ENCODE measurements around the gene PAK1. TPM values are rescaled to one million over a fixed set of nuclear protein-coding genes. Genes with fewer than 3 reads are reported as not detected.

The PAK1 gene
- total and polyA plus RNA-seq, 2 of the 4 experiments (the other 2 are of a cell fraction): 34.3 to 60.6 TPM

DNA sequence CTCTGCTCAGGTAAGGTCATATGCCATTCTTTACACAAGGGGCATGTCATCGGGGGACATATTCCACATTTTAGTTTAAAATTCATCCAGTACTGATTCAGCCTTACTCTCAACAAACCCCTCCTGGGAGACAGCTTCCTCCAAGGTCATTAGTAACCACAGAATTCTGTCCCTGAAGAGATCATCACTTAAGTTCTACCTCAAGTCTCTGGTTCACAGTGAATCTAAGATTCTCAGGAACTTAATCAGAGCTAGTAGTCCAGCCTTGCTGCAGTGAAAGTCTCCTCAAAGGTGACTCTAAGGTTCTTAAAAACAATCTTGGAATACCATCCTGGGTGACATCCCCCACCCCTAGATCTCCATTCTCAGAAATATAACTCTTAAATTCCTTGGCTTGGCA, 153.5 kb downstream of the PAK1 start:
- intact Hi-C loops (cut with micrococcal nuclease): no loop called here
- CTCF ChIA-PET: interaction anchor here (0.6 kb wide), 1 partner anchor 46 kb away, joined by 3 read pairs; no protein-coding TSS in a partner anchor
- ATAC-seq (ENCODE audit: low read depth): no peak

More for the DNA sequence above, 153.5 kb downstream of the PAK1 start:
- Histone ChIP-seq H3K9ac (ENCODE audit: low read depth, low read length) (no peak overlapping the region), H3K4me3 (ENCODE audit: insufficient read depth, low read depth, low read length) (no peak overlapping the region), H3K4me2 (ENCODE audit: low read depth, low read length) (no peak overlapping the region), H3K14ac (replicated peaks; ENCODE audit: low read depth, low read length) (no peak overlapping the region), H3K18ac (ENCODE audit: low read depth, low read length) (no peak overlapping the region), H3K27me3 (ENCODE audit: control insufficient read depth, insufficient read depth, low read length) (no peaks in the 10 kb centered on the region), H3K79me1 (ENCODE audit: low read depth in 1 of 2, low read length in 2 of 2) (no peaks in the 10 kb centered on the region; a peak in 1 of 4 replicates), H3K4ac (ENCODE audit: low read depth, low read length) (no peak overlapping the region), H3K36me3 (ENCODE audit: control insufficient read depth, insufficient read depth, low read length) (no peaks in the 10 kb centered on the region), H3K9me3 (ENCODE audit: control insufficient read depth, insufficient read depth, low read length) (no peaks in the 10 kb centered on the region), H2BK15ac (ENCODE audit: low read depth, low read length) (no peak overlapping the region), H2AK5ac (ENCODE audit: low read depth, low read length) (no peak overlapping the region), H2AK9ac (replicated peaks; ENCODE audit: low read depth, low read length, poor library complexity) (no peak overlapping the region), H3K4me1 (ENCODE audit: control insufficient read depth, insufficient read depth, low read length) (peaks cover 3% of the 10 kb centered on the region), H2BK20ac (ENCODE audit: low read depth, low read length) (no peak overlapping the region), H3K23ac (ENCODE audit: low read depth, low read length) (no peak overlapping the region), H3K56ac (ENCODE audit: extremely low read depth, insufficient read depth, low read length) (no peak overlapping the region), H3K27ac (ENCODE audit: insufficient read depth, low read length) (no peak overlapping the region), H3K9me1 (ENCODE audit: insufficient read depth, low read length) (peaks cover 12% of the 10 kb centered on the region), H4K20me1 (ENCODE audit: insufficient read depth, low read length) (peaks cover 4% of the 10 kb centered on the region; the same call in 1 of the 2 replicates), H2BK5ac (ENCODE audit: low read depth, low read length, poor library complexity, severe bottlenecking) (no peak overlapping the region), H4K91ac (ENCODE audit: insufficient read depth, low read depth, low read length) (no peak overlapping the region), H4K5ac (ENCODE audit: low read depth, low read length) (no peak overlapping the region), H4K8ac (ENCODE audit: low read depth in 2 of 2, low read length in 2 of 2) (no peak overlapping the region), H2BK120ac (ENCODE audit: low read depth, low read length) (no peak overlapping the region), H2AFZ (replicated peaks; ENCODE audit: low read length, poor library complexity) (no peak overlapping the region)
- BruUV-seq (replicated peaks): no TSS peak
- dilution Hi-C loops (cut with HindIII; ENCODE audit: low sequenced_read_pairs, unreplicated experiment): no loop called here
- POLR2A ChIA-PET (ENCODE audit: unreplicated experiment): no interaction called here
- no peak for TF ChIP-seq CHD1 (IDR thresholded peaks at IDR 0.05; ENCODE audit: low read depth, low read length)
- TF ChIP-seq MAFK (IDR thresholded peaks at IDR 0.05; ENCODE audit: low read depth, low read length): no peak
- TF ChIP-seq SMC3 (IDR thresholded peaks at IDR 0.05; ENCODE audit: low read depth, low read length): no peak
- no peak for TF ChIP-seq RFX5 (IDR thresholded peaks at IDR 0.05; ENCODE audit: low read depth, low read length)
- no peak for TF ChIP-seq RCOR1 (IDR thresholded peaks at IDR 0.05; ENCODE audit: insufficient replicate concordance, low read length)
- no peak for TF ChIP-seq POLR2A (IDR thresholded peaks at IDR 0.05; ENCODE audit: low read depth, low read length)
- TF ChIP-seq BHLHE40 (IDR thresholded peaks at IDR 0.05; ENCODE audit: low read depth, low read length): no peak
- no peak for TF ChIP-seq RAD21 (IDR thresholded peaks at IDR 0.05; ENCODE audit: low read length)
- WGBS, 2 experiments (ENCODE audit: extremely low coverage in 2 of 2, insufficient read length in 1 of 2): no CpG with 5 or more reads among the region's 1 CpG
- in situ Hi-C loops (cut with MboI; ENCODE audit: low sequenced_read_pairs): no loop called here
- DNase-seq: peak; percentile 21

All from IMR-90 (cell line).